ENCODE results near the gene LRRC4C. TPM values are rescaled to one million over a fixed set of nuclear protein-coding genes. Genes with fewer than 3 reads are reported as not detected.

Gene LRRC4C
- total and polyA plus RNA-seq, 2 experiments from 2014 or later, result 0.35 to 1.1 TPM

- TF ChIP-seq EZH2phosphoT487 (IDR thresholded peaks at IDR 0.05; ENCODE audit: unreplicated experiment) (no peak), NANOG (IDR thresholded peaks at IDR 0.05; ENCODE audit: borderline replicate concordance) (peak; percentile 79; the same call in 1 of the 2 replicates)
Measured at GRCh38 chr11:41392596-41392995, 66.9 kb downstream of the LRRC4C start (continued).

DNA sequence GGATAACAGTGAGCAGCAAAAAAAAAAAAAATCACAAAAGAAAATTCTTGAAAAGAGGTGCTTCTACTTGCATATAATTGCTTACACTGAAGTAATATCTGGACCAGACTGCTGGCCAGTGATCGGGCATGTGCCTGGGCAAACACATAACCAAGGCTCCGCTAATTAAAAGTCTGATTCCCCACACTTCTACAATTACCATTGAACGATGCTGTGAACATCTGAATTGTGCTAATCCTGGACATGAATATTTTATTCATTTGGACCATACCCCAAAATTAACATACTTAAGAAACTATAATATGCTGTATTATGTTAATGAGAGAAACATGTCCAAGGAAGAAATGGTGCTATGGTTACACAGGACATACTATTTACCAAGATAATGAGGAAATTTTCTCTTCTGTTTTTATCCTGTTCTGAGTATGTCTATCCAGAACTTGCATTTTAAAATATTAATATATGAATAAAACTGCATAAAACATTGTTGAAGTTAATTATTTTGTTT lies 69.8 kb downstream of the LRRC4C start:
- H3K27ac Mint-ChIP-seq, result no peak overlapping the region

More for the DNA sequence above, 69.8 kb downstream of the LRRC4C start:
- Histone ChIP-seq H3K4me1 (ENCODE audit: insufficient read depth) (peaks cover 36% of the 10 kb centered on the region), H3K4me3 (no peak overlapping the region), H3K27me3 (ENCODE audit: insufficient read depth) (no peaks in the 10 kb centered on the region), H3K79me2 (replicated peaks; ENCODE audit: insufficient read depth) (no peaks in the 10 kb centered on the region), H3F3A (replicated peaks; ENCODE audit: low read depth) (no peaks in the 10 kb centered on the region), H3K4me2 (no peak overlapping the region), H3K36me3 (ENCODE audit: insufficient read depth) (no peaks in the 10 kb centered on the region), H4K20me1 (replicated peaks; ENCODE audit: insufficient read depth) (no peaks in the 10 kb centered on the region), H2AFZ (no peak overlapping the region), H3K9me2 (ENCODE audit: insufficient read depth) (no peaks in the 10 kb centered on the region), H3K27ac (ENCODE audit: low read depth) (no peak overlapping the region)
- H3K9me3 Mint-ChIP-seq, result no peaks in the 10 kb centered on the region
- H3K27me3 Mint-ChIP-seq (ENCODE audit: insufficient read depth, low read depth, poor library complexity), result peaks cover 2% of the 10 kb centered on the region
- TF ChIP-seq CTCF (conservative IDR thresholded peaks at IDR 0.05; ENCODE audit: low read depth in 2 of 2) (no peak), EZH2phosphoT487 (IDR thresholded peaks at IDR 0.05; ENCODE audit: unreplicated experiment) (no peak), ETS1 (IDR thresholded peaks at IDR 0.05) (no peak), JUNB (IDR thresholded peaks at IDR 0.05; ENCODE audit: unreplicated experiment) (no peak), REST (IDR thresholded peaks at IDR 0.05; ENCODE audit: unreplicated experiment) (no peak)
- no peak overlapping the region for H3K4me3 Mint-ChIP-seq
- H3K36me3 Mint-ChIP-seq (ENCODE audit: low read depth), result no peaks in the 10 kb centered on the region
- no peak for DNase-seq (ENCODE audit: low spot score)
- ATAC-seq, result no peak
- peaks cover 51% of the 10 kb centered on the region for H3K4me1 Mint-ChIP-seq

Measured in GM23338 (cell line).